ENCODE results near the gene CX3CR1.

DNA sequence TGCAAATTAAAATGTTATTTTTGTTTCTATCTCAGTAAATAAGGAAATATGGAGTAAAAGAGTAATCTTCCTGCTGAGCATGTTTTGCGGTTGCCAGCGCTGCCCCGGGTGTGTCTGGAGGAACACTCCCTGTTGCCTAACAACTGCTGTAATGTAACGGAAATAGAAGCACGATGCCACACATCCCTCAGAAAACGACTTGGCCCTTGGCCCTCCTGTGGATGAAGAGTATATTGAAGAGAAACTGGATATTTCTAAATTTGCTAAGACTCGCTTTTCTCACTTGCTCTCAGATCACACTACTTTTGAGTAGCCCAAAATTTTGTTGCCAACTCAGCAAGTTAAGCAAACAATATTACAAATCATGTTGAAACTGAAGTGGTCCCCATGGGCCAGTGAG is 18.9 kb downstream of the CX3CR1 start:
- TF ChIP-seq, protein P1, sequence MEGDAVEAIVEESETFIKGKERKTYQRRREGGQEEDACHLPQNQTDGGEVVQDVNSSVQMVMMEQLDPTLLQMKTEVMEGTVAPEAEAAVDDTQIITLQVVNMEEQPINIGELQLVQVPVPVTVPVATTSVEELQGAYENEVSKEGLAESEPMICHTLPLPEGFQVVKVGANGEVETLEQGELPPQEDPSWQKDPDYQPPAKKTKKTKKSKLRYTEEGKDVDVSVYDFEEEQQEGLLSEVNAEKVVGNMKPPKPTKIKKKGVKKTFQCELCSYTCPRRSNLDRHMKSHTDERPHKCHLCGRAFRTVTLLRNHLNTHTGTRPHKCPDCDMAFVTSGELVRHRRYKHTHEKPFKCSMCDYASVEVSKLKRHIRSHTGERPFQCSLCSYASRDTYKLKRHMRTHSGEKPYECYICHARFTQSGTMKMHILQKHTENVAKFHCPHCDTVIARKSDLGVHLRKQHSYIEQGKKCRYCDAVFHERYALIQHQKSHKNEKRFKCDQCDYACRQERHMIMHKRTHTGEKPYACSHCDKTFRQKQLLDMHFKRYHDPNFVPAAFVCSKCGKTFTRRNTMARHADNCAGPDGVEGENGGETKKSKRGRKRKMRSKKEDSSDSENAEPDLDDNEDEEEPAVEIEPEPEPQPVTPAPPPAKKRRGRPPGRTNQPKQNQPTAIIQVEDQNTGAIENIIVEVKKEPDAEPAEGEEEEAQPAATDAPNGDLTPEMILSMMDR (conservative IDR thresholded peaks at IDR 0.05; ENCODE audit: low read depth, low read length) = peak; percentile 63
- TF ChIP-seq EZH2 (IDR thresholded peaks at IDR 0.05; ENCODE audit: low read length, unreplicated experiment) (no peak), EZH2phosphoT487 (IDR thresholded peaks at IDR 0.05; ENCODE audit: borderline replicate concordance, low read length) (no peak)
